Measurements from ENCODE around the gene NFS1.

NFS1 gene

GRCh38 chr20:35669221-35669620 lies 29.9 kb downstream of the NFS1 start:
- DNase-seq: no peak

- DNase-seq: no peak
These were observed 33.2 kb downstream of the NFS1 start for GRCh38 chr20:35665949-35666288.

DNA sequence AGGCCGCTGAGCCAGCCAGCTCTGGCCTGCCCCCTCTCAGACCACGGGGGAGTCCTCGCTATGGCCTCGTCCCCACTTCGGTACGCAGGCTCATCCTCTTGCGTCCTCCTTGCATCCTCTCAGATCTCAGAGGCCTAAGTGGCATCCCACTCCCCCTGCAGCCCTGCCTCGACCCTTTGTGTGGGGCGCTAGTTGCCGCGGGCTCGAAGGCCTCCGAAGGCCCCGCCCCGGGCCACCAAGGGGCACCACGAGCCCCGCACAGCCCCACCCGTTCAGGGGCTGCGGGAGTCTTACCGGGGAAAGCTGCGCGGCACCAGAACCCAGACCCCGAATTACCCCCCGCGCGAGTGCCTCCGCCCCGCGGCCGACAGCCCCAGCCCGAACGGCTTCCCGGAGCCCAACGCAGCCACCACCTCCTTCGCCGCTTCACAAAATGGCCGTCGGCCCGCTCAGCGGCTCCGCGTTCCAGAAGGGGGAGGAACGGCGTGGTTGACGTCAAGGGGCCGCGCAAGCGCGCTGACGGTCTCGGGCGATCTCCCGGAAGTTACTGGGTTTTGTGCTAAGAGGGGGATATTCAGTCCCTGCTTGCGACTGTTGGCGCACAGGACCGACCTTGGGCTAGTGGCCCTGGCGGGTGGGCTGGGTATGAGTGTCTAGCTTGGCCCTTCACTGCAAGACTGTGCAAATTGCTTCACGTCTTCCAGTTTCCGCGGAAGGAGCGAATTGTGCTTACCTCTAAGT lies 34.5 kb downstream of the NFS1 start, which contains the start of the genes CPNE1 and RBM12:
CPNE1 (minus strand) TSS at position 435 of the 741 bp plus-strand sequence. CDS start 31,977 bp downstream, outside the sequence.
RBM12 (minus strand) TSS at position 435 of the 741 bp plus-strand sequence. CDS start 9,578 bp downstream, outside the sequence.
- DNase-seq: peak; percentile 94 to 97 (median 96)

- peak; percentile 51 to 64 (median 53) for DNase-seq
These were observed 35.4 kb downstream of the NFS1 start for GRCh38 chr20:35663516-35664465.

DNA sequence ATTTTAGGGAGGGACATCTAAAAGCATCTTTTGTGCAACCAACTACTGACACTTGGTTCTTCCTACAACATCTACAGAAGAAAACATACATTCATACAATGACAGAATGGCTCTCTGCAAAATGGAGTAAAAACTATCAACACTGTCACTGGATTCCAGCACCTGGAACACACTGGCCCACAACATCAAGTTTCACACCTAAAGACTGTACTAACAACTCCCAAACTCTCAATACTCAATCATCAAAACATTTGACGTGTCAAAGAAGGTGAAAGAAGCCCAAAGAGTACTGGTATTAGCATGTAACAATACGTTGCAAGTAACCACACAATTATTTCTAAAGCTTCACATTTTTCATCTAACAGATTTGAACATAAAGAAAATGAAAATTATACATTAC lies 36.6 kb downstream of the NFS1 start:
- DNase-seq: no peak

DNA sequence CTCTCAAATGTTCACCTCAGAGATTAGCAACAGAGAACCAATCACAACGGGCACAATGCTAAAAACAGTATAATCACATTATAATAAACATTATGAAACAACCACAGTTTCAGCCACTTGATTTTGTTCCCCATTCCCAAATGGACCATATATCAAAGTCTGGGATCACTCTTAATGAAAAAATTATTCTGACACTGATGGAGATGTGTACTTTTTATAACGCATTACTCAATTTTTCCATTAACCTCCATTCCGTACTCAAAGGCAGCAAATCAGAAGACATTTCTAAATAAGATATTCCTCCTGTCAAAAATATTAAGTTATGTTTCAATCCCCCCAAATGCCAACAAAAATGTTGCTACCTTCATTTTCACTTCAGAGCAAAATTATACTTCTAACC lies 37.2 kb downstream of the NFS1 start:
- DNase-seq: no peak

- no peak for DNase-seq
These were observed 38.1 kb downstream of the NFS1 start for GRCh38 chr20:35661053-35661452.

- DNase-seq: no peak
These were observed 38.8 kb downstream of the NFS1 start for GRCh38 chr20:35660122-35660937.

DNA sequence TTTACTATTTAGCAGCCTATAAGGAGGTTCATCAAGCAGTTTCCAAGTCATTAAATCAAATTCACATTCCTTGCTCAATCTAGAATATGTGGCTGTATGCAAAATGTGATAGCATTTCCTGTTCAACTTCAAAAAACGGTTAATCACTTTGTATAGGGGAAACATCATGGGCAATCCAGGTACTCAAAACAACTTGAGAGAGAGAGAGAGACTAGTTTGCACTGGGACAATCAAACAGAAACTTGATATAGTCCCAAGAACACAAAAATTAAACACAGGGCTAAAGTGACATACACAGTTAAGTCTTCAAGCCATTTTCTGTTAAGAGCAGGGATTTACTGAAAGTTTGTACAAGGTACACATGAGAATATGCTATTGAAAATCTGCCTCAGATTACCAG lies 41.9 kb downstream of the NFS1 start:
- DNase-seq: no peak

- DNase-seq: no peak
These were observed 44.7 kb downstream of the NFS1 start for GRCh38 chr20:35654415-35654814.

DNA sequence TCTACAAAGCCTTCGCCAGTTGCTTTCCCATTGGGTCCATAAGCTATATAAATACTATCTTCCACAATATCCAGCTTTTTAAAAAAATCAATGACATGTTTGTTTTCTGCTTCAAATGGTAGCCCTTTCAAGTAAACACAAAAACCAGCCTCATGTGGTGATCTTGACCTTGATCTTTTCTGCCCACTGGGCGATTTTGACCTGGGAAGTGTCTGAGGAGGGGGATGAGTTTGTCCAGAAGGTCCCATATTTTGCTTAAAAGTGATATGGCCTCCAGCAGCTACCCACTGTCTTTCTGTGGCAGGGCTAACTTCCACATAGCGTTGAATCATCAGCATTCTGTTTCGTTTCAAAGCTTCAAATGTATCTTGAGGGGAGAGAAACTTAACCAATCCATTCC lies 45.3 kb downstream of the NFS1 start:
- DNase-seq: no peak

- DNase-seq: no peak
These were observed 45.8 kb downstream of the NFS1 start for GRCh38 chr20:35653430-35653734.

DNA sequence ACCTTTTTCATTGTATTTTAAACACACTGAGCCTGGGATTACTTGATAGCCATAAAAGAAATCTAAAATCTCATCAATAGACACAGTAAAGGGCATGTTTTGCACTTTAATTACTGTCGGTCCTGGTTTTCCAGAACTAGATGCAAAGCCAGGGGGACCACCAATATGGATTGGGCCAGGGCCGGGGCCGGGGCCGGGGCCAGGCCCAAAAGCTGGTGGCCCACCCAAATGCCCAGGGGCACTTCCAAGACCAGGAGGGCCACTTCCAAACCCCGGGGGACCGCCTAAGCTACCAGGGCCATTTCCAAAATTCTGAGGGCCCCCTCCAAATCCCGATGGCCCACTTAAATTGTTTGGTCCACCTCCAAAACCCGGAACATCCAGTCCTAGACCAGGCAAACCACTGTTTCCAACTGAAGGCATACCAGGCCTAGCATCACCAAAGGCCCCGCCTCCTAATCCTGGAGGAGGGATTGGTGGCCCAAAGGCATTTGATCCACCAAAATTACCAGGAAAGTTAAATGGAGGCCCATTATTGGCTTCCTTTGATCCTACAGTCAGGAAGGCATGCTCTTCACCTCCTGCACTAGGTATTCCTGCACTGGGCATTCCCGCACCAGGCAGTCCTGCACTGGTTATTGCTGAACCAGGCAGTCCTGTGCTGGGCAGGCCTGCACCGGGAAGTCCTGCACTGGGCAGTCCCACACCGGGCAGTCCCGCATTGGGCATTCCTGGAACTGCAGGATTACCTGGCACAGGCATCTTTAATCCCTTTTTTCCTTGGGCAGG lies 46.3 kb downstream of the NFS1 start:
- DNase-seq: no peak

DNA sequence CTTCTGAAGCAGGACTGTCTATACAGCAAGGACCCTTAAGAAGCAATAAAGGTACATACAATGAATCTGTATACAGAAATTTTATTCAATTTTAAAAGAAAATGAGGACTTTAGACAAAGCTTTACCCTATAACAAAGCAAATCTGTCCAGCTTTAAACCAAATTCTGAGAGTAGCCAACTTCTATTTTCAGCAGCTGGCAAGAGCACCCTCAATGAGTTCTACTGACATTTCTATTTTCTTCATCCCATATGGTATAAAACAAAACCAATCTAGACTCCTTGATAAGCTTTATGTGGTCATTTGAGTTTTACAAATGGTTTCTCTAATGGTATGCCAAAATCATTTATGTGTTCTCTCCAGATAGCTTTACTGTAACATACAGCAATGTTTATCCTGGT lies 47.2 kb downstream of the NFS1 start:
- no peak for DNase-seq

- DNase-seq: no peak
These were observed 48.5 kb downstream of the NFS1 start for GRCh38 chr20:35650632-35651031.

DNA sequence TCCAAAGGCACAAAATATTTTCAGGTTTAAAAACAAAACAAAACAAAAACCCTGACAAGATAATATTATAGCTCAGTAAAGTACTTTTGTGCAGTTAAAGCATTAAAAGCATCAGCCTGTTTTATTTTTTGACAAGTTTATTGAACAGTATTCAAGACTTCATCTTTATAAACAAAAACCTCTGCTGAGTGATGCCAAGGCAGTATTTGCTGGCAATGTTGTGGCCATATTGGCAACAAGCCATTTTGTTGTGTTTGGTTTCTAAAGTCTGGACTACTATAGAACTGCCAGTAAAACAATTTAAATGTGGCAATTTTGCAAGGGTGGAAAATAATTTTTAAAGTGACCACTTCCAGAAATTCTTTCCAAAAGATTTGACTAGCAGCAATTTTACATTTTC lies 50.3 kb downstream of the NFS1 start:
- DNase-seq: no peak

GRCh38 chr20:35644806-35645205 lies 54.3 kb downstream of the NFS1 start:
- DNase-seq: no peak

- DNase-seq: no peak
These were observed 56.1 kb downstream of the NFS1 start for GRCh38 chr20:35643045-35643444.

DNA sequence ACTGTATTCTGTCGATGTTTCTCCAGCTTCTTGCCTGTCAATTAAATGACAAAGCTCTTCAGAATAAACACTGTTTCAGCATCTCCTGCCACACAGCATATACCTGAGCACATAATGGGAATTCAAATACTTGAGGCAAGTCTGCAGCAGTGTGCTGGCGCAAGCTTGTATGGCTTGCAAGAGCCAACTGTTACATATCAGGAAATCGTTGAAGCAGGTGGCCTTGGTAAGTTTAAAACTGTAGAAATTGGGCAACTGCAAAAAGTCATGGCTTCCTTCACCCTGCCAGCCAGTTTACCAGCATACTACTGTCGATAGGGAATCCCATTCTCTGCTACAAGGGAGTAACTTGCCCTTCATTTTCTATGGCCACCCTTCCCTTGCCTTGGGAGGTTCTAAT lies 57.4 kb downstream of the NFS1 start:
- DNase-seq: no peak

DNA sequence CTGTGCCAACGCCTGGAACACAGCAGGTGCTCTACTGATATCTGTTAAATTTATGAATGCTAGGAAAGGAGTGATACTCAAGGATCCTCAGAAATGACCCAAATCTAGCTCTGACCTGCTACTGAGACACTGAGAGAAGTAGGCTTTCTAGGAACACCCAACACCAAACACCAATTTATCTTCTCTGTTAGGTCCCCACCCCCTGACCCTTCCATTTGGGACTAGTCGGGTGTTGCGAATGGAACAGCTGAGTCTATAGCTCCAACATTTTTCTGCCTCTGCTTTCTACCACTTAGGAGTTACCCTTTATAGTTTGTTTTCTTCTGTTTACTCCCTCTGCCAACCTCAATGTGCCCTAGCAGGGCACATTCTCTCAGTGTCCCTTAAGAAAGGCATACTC lies 58.4 kb downstream of the NFS1 start:
- DNase-seq: no peak

DNA sequence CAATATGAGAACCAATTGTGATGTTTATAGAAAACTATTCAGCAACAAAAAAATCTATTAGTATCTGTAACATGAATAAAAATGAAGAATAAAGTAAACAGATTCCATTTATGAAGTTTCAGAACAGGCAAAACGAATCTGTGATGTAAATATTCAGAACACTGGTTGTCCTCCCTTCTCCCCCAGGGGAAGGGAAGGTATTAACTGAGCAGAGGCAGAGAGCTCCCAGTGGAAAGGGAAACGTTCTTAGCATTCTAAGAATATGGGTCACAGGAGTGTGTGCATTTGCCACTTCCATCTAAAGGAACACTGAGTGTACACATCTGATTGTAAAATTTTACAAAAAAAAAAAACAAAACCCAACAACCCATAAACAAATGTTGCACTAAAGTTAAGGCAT lies 60.4 kb downstream of the NFS1 start:
- no peak for DNase-seq

GRCh38 chr20:35637276-35637675 lies 61.9 kb downstream of the NFS1 start:
- no peak for DNase-seq

Measured in suppressor macrophage treated with lipopolysaccharide for 1 hour (primary cell).